IgD-negative memory B cell (primary cell): ENCODE measurements around the gene SCARF1. TPM values are rescaled to one million over a fixed set of nuclear protein-coding genes. Genes with fewer than 3 reads are reported as not detected.
A peak's percentile ranks its signal among the peaks of the same experiment; 100 is the strongest.

ENCODE experiments used
- H3K27ac Mint-ChIP-seq, 3 donors: one replicate each; pipeline ENCODE4 v1.8.0; 2020 to 2022; ENCODE audit warnings: mild to moderate bottlenecking in 3 of 3, mixed read lengths in 3 of 3, moderate library complexity in 1 of 3
- H3K27me3 Mint-ChIP-seq: one replicate; pipeline ENCODE4 v1.8.0; 2021; ENCODE audit warnings: mixed read lengths
- H3K36me3 Mint-ChIP-seq: one replicate; pipeline ENCODE4 v1.8.0; 2020; ENCODE audit warnings: mild to moderate bottlenecking, mixed read lengths
- H3K4me1 Mint-ChIP-seq, 3 donors: one replicate each; pipeline ENCODE4 v1.8.0; 2020 to 2022; ENCODE audit warnings: mixed read lengths in 3 of 3, mild to moderate bottlenecking in 1 of 3
- H3K4me3 Mint-ChIP-seq, 4 donors: one replicate each; pipeline ENCODE4 v1.8.0; 2020 to 2022; ENCODE audit warnings: mild to moderate bottlenecking in 4 of 4, mixed read lengths in 4 of 4, moderate library complexity in 3 of 4
- H3K9me3 Mint-ChIP-seq, 3 donors: one replicate each; pipeline ENCODE4 v1.8.0; 2020 to 2021; ENCODE audit warnings: mixed read lengths in 3 of 3, mild to moderate bottlenecking in 1 of 3
- polyA plus RNA-seq: library from polyadenylated mRNA; unstranded; fragments of 300-500 nt; fragmentation: Illumina TruSeq; gene quantifications from one replicate; pipeline ENCODE4 v1.2.3, GENCODE V29; 2021

The SCARF1 gene
- polyA plus RNA-seq, 1 donor from 2014 or later = 0.19 TPM

- H3K4me3 Mint-ChIP-seq = no peak overlapping the region
- H3K36me3 Mint-ChIP-seq = no peaks in the 10 kb centered on the region
- H3K4me1 Mint-ChIP-seq = peaks cover 7 to 15% (median 10%) of the 10 kb centered on the region in 3 donors
- peak overlapping the region in 1 of 3 donors; percentile 80 for H3K27ac Mint-ChIP-seq
- H3K27me3 Mint-ChIP-seq = no peaks in the 10 kb centered on the region
- no peaks in the 10 kb centered on the region for H3K9me3 Mint-ChIP-seq
Measured at GRCh38 chr17:1639549-1640180, 5.9 kb downstream of the SCARF1 start.

GRCh38 chr17:1638624-1639300 is 6.8 kb downstream of the SCARF1 start:
- Mint-ChIP-seq H3K36me3 (no peaks in the 10 kb centered on the region), H3K27me3 (no peaks in the 10 kb centered on the region), H3K9me3 (no peaks in the 10 kb centered on the region), H3K4me3 (no peak overlapping the region), H3K4me1 (peaks cover 0 to 7% (median 3%) of the 10 kb centered on the region in 3 donors), H3K27ac (peak overlapping the region in 2 of 3 donors; percentile 51 to 80)

GRCh38 chr17:1638171-1638590 is 7.4 kb downstream of the SCARF1 start:
- Mint-ChIP-seq H3K4me1 (peaks cover 0 to 7% (median 3%) of the 10 kb centered on the region in 3 donors), H3K4me3 (peak overlapping the region in 1 of 4 donors; percentile 52), H3K27ac (peak overlapping the region in 1 of 3 donors; percentile 2), H3K36me3 (no peaks in the 10 kb centered on the region), H3K27me3 (no peaks in the 10 kb centered on the region), H3K9me3 (no peaks in the 10 kb centered on the region)

- peak overlapping the region in 2 of 3 donors; percentile 2 to 25 for H3K27ac Mint-ChIP-seq
- peaks cover 1 to 11% (median 4%) of the 10 kb centered on the region in 3 donors for H3K4me1 Mint-ChIP-seq
- no peaks in the 10 kb centered on the region for H3K36me3 Mint-ChIP-seq
- no peaks in the 10 kb centered on the region for H3K9me3 Mint-ChIP-seq
- H3K27me3 Mint-ChIP-seq = no peaks in the 10 kb centered on the region
- H3K4me3 Mint-ChIP-seq = no peak overlapping the region
Measured at GRCh38 chr17:1636732-1637285, 8.7 kb downstream of the SCARF1 start.

GRCh38 chr17:1635675-1636465 is 9.7 kb downstream of the SCARF1 start:
- peaks cover 7 to 21% (median 11%) of the 10 kb centered on the region in 3 donors for H3K4me1 Mint-ChIP-seq
- H3K4me3 Mint-ChIP-seq = peak overlapping the region in 1 of 4 donors; percentile 5
- no peaks in the 10 kb centered on the region for H3K9me3 Mint-ChIP-seq
- peaks cover 2% of the 10 kb centered on the region for H3K27me3 Mint-ChIP-seq
- peak overlapping the region in 1 of 3 donors; percentile 41 for H3K27ac Mint-ChIP-seq
- H3K36me3 Mint-ChIP-seq = peaks cover 2% of the 10 kb centered on the region

- H3K27ac Mint-ChIP-seq = no peak overlapping the region
- H3K4me3 Mint-ChIP-seq = no peak overlapping the region
- H3K27me3 Mint-ChIP-seq = peaks cover 2% of the 10 kb centered on the region
- H3K36me3 Mint-ChIP-seq = peaks cover 2% of the 10 kb centered on the region
- no peaks in the 10 kb centered on the region for H3K9me3 Mint-ChIP-seq
- peaks cover 11 to 28% (median 16%) of the 10 kb centered on the region in 3 donors for H3K4me1 Mint-ChIP-seq
Measured at GRCh38 chr17:1634841-1635650, 10.5 kb downstream of the SCARF1 start.

GRCh38 chr17:1630662-1631061 is 14.9 kb downstream of the SCARF1 start:
- H3K27ac Mint-ChIP-seq = peak overlapping the region in 2 of 3 donors; percentile 82 to 93
- H3K36me3 Mint-ChIP-seq = peaks cover 3% of the 10 kb centered on the region
- no peaks in the 10 kb centered on the region for H3K9me3 Mint-ChIP-seq
- H3K4me3 Mint-ChIP-seq = peak overlapping the region; percentile 79 to 95 (median 89)
- H3K4me1 Mint-ChIP-seq = peaks cover 30 to 36% (median 34%) of the 10 kb centered on the region in 3 donors
- H3K27me3 Mint-ChIP-seq = peaks cover 2% of the 10 kb centered on the region

- Mint-ChIP-seq H3K4me3 (peak overlapping the region; percentile 79 to 95 (median 89)), H3K27me3 (peaks cover 2% of the 10 kb centered on the region), H3K9me3 (no peaks in the 10 kb centered on the region), H3K27ac (peak overlapping the region; percentile 16 to 93 (median 82)), H3K4me1 (peaks cover 37 to 39% (median 37%) of the 10 kb centered on the region in 3 donors), H3K36me3 (peaks cover 3% of the 10 kb centered on the region)
Measured at GRCh38 chr17:1629504-1630310, 15.8 kb downstream of the SCARF1 start.

- peaks cover 37 to 39% (median 37%) of the 10 kb centered on the region in 3 donors for H3K4me1 Mint-ChIP-seq
- H3K36me3 Mint-ChIP-seq = peaks cover 3% of the 10 kb centered on the region
- peak overlapping the region; percentile 95 to 100 (median 96) for H3K27ac Mint-ChIP-seq
Measured at GRCh38 chr17:1628856-1629503, 16.6 kb downstream of the SCARF1 start.

GRCh38 chr17:1627982-1628855 is 17.3 kb downstream of the SCARF1 start, which contains the start of gene SLC43A2:
TSS of gene SLC43A2 (minus strand) at chr17:1628834. CDS start at chr17:1627874, 960 bp downstream.
- Mint-ChIP-seq H3K36me3 (peaks cover 3% of the 10 kb centered on the region), H3K4me1 (peaks cover 37 to 39% (median 37%) of the 10 kb centered on the region in 3 donors), H3K4me3 (peak within 1 kb of the TSS; percentile 95 to 100 (median 98)), H3K27me3 (peaks cover 2% of the 10 kb centered on the region), H3K27ac (peak within 1 kb of the TSS; percentile 95 to 100 (median 96)), H3K9me3 (no peaks in the 10 kb centered on the region)

More at GRCh38 chr17:1628856-1629503, 16.6 kb downstream of the SCARF1 start:
- Mint-ChIP-seq H3K4me3 (peak overlapping the region; percentile 95 to 100 (median 98)), H3K9me3 (no peaks in the 10 kb centered on the region), H3K27me3 (peaks cover 2% of the 10 kb centered on the region)

- H3K4me3 Mint-ChIP-seq = peak overlapping the region; percentile 93 to 99 (median 96)
- peak overlapping the region; percentile 95 to 97 (median 96) for H3K27ac Mint-ChIP-seq
- peaks cover 37 to 39% (median 37%) of the 10 kb centered on the region in 3 donors for H3K4me1 Mint-ChIP-seq
- no peaks in the 10 kb centered on the region for H3K9me3 Mint-ChIP-seq
- peaks cover 3% of the 10 kb centered on the region for H3K36me3 Mint-ChIP-seq
- H3K27me3 Mint-ChIP-seq = peaks cover 2% of the 10 kb centered on the region
Measured at GRCh38 chr17:1627182-1627981, 18.1 kb downstream of the SCARF1 start.
